Measurements from ENCODE around the gene TSHZ2.
A peak's percentile ranks its signal among the peaks of the same experiment; 100 is the strongest.
"Not testable (repeated sequence)": the region's sequence is repeated elsewhere in the genome, so short reads cannot be mapped to it uniquely, and the experiment has no call there.

TSHZ2 gene

DNA sequence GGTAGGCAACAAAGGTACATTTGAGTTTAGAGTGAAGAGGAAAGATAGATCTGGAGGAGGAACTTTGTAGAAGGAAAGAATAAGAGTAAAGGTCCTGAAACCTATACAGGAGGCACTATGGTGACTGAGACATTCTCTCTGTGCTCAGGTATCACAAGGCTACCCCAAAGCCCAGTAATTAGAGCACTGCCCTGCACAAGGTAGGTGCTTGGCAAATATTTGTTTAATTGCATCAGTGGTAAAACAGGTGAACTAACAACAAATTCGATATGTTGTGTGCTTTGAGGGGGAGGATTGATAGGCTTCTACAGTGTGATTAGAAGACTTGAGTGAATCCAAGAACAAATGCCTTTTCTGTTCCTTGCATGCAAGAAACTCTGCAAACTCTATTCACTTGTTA, 6.8 kb upstream of the TSHZ2 start:
- no peak for DNase-seq

GRCh38 chr20:52965819-52966218, 6.3 kb upstream of the TSHZ2 start:
- no peak for DNase-seq

DNA sequence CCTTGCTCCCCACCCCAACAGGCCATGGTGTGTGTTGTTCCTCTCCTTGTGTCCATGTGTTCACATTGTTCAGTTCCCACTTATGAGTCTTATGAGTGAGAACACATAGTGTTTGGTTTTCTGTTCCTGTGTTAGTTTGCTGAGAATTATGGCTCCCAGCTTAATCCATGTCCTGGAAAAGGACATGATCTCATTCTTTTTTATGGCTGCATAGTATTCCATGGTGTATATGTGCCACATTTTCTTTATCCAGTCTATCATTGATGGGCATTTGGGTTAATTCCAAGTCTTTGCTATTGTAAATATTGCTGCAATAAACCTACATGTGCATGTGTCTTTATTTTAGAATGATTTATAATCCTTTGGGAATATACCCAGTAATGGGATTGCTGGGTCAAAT, 5.6 kb upstream of the TSHZ2 start:
- not testable (repeated sequence) for DNase-seq

DNA sequence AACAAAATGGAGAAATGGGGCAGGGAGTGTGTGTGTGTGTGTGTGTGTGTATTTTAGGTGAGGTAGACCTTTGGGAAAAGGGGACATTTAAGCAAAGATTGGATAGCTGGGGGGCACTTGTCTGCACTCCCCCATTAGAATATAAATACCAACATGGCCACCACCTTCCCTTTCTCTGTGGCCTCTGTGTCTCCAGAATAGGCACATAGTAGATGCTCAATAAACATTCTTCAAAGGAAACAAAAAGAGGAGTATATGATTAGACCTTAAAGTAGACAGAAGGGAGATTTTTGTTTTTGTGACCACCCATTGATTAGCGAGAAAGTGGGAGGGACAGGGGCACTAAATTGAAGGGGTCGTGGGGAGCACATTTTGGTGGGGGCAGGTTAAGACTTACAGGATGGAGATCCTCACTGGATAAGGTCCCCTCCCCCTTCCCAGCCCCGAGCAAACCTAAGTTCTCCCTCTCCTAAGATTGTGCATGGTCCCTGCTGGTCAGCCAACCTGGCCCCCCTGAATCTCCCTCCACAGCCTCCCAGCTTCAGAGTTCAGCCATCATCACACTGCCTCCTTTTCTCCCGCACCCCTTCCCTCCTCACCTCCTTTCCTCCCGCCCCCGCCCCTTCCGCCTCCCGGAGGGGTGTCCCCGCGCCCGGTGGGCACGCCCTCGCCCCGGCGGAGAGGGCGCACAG, 514 bp upstream of the TSHZ2 start:
- no peak for DNase-seq

GRCh38 chr20:52972965-52973819, 1.0 kb downstream of the TSHZ2 start:
- DNase-seq = peak; percentile 34

- DNase-seq = peak; percentile 71
Measured at GRCh38 chr20:52974179-52974594, 2.0 kb downstream of the TSHZ2 start.

DNA sequence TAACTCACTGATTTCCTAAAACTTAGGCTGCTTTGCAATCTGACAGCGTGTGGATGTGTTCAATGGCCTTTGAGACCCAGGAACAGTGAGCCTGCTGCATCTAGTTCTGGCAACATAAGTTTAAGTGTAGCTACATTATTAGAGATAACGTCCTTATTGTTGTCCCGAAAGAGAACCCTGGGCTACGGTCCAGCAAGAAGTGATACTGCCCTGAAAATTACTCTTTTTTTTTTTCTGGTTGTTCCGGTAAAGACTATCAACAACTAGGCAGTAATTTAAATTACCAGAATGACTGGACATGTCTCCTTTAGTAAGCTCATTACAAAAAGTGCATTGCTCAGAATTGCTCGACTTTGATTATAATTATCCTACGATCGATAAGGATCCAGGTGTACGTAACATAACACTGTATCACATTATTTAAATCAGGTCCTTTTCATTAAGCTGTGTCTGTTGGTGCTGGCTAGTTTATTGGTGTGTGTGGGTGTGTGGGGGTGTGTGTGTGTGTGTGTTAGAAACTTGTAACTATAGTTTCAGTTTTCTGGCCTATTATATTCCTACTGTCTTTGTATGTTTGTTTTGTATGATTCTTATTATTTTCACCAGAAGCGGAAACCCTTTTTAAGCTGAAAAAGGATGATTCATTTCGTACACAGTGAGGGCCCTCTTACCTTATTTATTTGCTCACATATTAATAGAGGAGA, 3.0 kb downstream of the TSHZ2 start:
- peak; percentile 49 for DNase-seq

DNA sequence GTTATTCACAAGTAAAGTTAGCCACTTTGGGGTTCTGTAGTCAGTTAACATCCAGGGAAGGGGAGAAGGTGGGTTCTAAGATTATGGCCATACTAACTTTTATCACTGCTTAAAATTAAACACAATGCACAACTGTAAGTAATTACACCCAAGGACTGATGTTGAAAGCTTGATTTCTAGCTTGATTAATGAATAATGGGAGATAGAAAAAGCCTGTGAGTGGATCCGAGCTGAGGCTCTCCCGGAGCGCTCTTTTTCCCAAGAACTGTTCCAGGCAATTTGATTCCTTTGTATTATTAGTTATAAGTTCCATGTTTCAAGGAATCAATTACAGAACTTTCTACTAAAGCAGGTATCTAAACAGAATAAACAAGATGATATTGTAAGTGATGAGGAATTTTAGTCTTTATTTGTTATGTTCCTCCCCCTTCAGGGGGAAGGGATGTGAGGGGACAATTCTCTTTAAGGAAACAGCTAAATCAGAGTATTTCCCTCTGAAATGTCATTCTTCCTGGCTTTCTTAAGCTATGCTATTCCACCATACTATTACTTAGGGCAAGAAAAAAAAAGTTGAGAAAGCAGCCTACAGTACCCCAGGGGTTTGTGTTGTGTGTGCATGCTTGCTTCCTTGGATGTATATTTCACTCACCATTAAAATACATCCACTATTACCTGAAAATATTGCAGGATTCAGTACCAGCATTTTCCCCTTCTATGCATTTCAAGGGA, 3.8 kb downstream of the TSHZ2 start:
- no peak for DNase-seq

DNA sequence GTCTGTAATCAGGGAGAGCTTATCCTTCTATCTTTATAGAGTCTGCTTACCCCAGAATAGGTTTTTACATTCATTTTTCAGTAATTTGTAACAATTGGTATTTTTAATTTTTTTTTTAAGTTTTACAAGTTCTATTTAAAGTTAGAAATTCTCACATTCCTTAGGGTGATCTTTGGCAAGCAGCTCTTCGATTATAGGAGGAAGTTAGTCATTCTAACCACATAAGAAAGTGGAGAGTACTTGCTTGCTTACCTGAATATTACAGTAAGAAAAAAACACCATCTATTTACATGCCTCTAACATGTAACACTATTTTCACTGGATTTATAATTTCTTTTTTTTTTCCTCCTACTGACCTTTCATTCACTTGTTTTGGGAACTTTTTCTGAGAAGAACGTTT, 6.7 kb downstream of the TSHZ2 start:
- DNase-seq = no peak

DNA sequence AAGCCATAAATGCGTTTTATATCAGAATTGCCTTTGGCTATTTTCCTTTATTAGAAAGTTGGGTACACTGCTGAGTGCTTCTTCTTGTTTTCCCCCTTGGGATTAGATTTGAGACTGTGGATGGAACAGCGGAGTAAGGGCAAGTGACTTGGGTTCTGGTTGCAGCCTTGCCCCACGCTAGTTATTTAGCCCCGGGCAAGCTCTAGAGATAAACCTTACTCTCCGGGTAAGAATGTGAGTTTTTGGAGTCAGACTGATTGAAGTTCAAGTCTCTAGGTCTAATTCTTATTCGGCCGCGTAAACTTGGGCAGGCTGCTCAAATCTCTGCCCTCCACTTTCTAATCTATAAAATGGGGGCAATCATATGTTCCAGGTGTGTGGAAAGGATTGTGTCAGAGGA, 8.9 kb downstream of the TSHZ2 start:
- DNase-seq = no peak

GRCh38 chr20:52983726-52984450, 11.7 kb downstream of the TSHZ2 start:
- DNase-seq = no peak

DNA sequence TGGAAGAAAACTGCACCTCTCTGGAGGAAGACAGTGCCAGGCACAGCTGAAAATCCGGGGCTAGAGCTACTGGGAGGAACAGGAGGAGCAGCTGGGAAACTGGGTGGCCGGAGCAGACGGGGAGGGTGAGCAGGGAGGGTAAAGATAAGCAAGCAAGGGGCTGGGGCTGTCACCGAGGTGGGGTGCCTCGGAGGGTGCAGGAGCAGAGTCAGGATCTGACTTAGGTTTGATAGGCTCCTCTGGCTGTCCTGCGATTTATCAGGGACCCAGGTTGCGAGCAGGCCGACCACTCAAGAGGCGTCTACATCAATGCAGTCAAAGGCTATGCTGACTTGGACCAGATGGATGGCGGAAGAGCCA, 12.3 kb downstream of the TSHZ2 start:
- DNase-seq = no peak

DNA sequence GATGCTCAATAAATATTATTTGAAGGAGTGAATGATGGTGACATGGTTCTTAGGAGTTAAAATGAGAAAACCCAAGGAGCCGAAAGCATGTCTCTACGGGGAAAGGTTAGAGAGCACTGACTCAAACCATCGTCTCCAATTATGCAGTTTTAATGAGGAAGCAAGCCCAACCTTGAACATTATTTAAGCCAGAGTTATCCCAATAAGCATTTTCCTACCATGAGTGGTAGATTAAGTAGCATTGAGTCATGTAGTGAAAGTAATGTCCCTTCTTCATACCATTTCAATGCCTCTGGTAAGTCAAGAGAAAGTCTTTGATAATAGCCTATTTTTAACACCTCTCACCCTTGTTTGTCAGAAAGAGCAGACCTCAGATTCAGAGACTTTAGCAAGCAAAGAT, 13.5 kb downstream of the TSHZ2 start:
- DNase-seq = no peak

DNA sequence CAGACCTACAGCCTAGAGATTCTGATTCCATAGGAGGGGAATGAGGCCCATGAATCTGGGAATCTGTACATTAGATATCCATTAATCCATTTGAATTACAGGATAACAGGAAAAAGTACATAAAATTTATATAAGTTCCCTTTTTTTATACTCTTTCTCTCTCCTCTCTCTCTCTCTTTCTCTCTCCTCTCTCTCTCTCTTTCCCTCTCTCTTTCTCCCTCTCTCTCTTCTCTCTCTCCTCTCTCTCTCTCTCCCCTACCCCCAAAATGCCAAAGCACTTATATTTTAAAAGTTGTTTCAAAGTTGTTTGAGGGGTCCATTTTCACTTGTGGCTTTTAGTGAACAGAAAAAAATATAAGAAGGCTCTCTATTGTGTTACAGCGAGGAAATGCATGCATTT, 15.1 kb downstream of the TSHZ2 start:
- DNase-seq = no peak

DNA sequence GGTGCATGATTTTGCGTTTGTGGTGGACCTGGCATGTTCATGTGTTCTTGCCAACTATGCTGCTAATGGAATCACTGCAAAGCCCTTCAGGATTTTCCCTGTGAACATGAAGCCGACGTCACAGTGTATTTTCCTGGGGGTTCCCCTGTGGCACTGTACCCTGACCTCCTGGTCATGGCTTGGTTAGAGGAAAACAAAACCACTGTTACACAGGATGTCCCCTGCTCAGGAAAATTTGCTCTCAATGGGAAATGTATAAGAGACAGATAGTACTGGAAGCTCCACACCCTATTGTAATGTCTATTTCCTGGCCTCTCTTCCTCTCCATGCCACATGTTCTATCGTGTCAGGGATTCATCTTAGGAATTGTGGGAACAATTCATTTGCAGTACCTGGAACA, 19.7 kb downstream of the TSHZ2 start:
- DNase-seq = no peak

- no peak for DNase-seq
Measured at GRCh38 chr20:52992632-52993031, 20.5 kb downstream of the TSHZ2 start.

DNA sequence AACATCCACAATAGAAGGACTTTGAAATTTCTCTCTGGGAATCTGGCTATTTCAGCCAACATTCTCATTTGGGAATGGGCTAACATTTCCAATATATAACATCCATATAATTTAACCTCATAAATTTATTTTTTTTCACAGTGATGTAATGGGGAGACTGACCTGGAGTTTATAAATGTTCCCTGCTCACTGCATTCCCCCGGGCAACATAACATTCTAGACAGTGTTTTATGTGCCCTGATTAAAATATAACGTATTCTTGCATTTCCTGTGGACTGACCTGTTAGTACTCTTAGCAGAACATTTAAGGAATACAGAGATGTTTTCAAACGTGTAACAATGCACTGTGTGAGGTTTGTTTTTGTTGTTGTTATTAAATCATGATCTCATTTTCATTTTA, 20.9 kb downstream of the TSHZ2 start:
- no peak for DNase-seq

GRCh38 chr20:52994184-52994970, 22.2 kb downstream of the TSHZ2 start:
- DNase-seq = no peak

GRCh38 chr20:52996130-52996529, 24.0 kb downstream of the TSHZ2 start:
- no peak for DNase-seq

- no peak for DNase-seq
Measured at GRCh38 chr20:52996658-52997057, 24.5 kb downstream of the TSHZ2 start.

DNA sequence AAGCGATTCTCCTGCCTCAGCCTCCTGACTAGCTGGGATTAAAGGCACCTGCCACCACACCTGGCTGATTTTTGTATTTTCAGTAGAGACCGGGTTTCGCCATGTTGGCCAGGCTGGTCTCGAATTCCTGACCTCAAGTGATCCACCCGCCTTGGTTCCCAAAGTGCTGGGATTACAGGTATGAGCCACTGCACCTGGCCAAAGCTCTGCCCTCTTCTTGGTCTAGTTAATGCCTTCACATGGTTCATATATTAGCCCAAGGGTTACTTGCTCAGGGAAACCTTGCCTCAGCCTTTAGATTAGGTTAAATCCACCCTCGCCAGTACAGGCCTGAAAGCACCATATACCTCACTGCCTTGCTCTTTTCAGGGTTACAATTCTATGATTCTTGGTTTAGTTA, 26.1 kb downstream of the TSHZ2 start:
- no peak for DNase-seq

- no peak for DNase-seq
Measured at GRCh38 chr20:52999040-52999439, 26.9 kb downstream of the TSHZ2 start.
